OCI-M2 (cell line): ENCODE measurements around the gene PHKA1.
"Not testable (repeated sequence)": the region's sequence is repeated elsewhere in the genome, so short reads cannot be mapped to it uniquely, and the experiment has no call there.

Experiments
- DNase-seq: peaks from one replicate; lab custom pipeline; 2025; ENCODE audit not compliant: unreplicated experiment; lab: John Stamatoyannopoulos, UW

PHKA1 gene

GRCh38 chrX:72713599-72714477 is at the start of gene PHKA1:
Gene PHKA1 (minus strand): TSS chrX:72714306. CDS start chrX:72713880, 426 bp downstream.
- DNase-seq: not testable (repeated sequence)

GRCh38 chrX:72760454-72760853 is 46.3 kb upstream of the PHKA1 start:
- not testable (repeated sequence) for DNase-seq

GRCh38 chrX:72748545-72748944 is 34.4 kb upstream of the PHKA1 start:
- not testable (repeated sequence) for DNase-seq

- not testable (repeated sequence) for DNase-seq
Measured at GRCh38 chrX:72745546-72745945, 31.4 kb upstream of the PHKA1 start.

- DNase-seq: no peak
Measured at GRCh38 chrX:72735561-72735960, 21.5 kb upstream of the PHKA1 start.

- DNase-seq: not testable (repeated sequence)
Measured at GRCh38 chrX:72733636-72734035, 19.5 kb upstream of the PHKA1 start.

- no peak for DNase-seq
Measured at GRCh38 chrX:72727846-72728245, 13.7 kb upstream of the PHKA1 start.

- no peak for DNase-seq
Measured at GRCh38 chrX:72716766-72717165, 2.7 kb upstream of the PHKA1 start.

- DNase-seq: no peak
Measured at GRCh38 chrX:72715546-72715945, 1.4 kb upstream of the PHKA1 start.

- no peak for DNase-seq
Measured at GRCh38 chrX:72714478-72714916, 391 bp upstream of the PHKA1 start.

- no peak for DNase-seq
Measured at GRCh38 chrX:72713130-72713529, 976 bp downstream of the PHKA1 start.

GRCh38 chrX:72712094-72712755 is 1.9 kb downstream of the PHKA1 start:
- no peak for DNase-seq

GRCh38 chrX:72705814-72706213 is 8.3 kb downstream of the PHKA1 start:
- no peak for DNase-seq

- DNase-seq: no peak
Measured at GRCh38 chrX:72705111-72705510, 9.0 kb downstream of the PHKA1 start.

GRCh38 chrX:72694170-72694569 is 19.9 kb downstream of the PHKA1 start:
- no peak for DNase-seq

- no peak for DNase-seq
Measured at GRCh38 chrX:72693477-72693876, 20.6 kb downstream of the PHKA1 start.

GRCh38 chrX:72687396-72687795 is 26.7 kb downstream of the PHKA1 start:
- DNase-seq: no peak

GRCh38 chrX:72685810-72686456 is 28.2 kb downstream of the PHKA1 start:
- DNase-seq: no peak

GRCh38 chrX:72685018-72685417 is 29.1 kb downstream of the PHKA1 start:
- DNase-seq: no peak

GRCh38 chrX:72683631-72684030 is 30.5 kb downstream of the PHKA1 start:
- DNase-seq: no peak

GRCh38 chrX:72676465-72676864 is 37.6 kb downstream of the PHKA1 start:
- DNase-seq: no peak

- not testable (repeated sequence) for DNase-seq
Measured at GRCh38 chrX:72673951-72674350, 40.2 kb downstream of the PHKA1 start.
